WERI-Rb-1 (cell line): Measurements from ENCODE around the gene ACKR1.

Experiments used
- DNase-seq: peaks from one replicate; pipeline ENCODE4 v3.0.0-alpha.2; 2020
- H3K27ac ChIP-seq: fragments of 250-450 bp; sonication (Bioruptor Pico); 2 replicates; pipeline ENCODE4 v1.5.1; 2020; ENCODE audit warnings: mild to moderate bottlenecking, moderate library complexity
- H3K27me3 ChIP-seq: fragments of 250-450 bp; sonication (Bioruptor Pico); 2 replicates; pipeline ENCODE4 v1.5.1; 2021; ENCODE audit warnings: mild to moderate bottlenecking, low read depth, moderate library complexity; ENCODE audit not compliant: insufficient read depth, severe bottlenecking
- H3K36me3 ChIP-seq: fragments of 250-450 bp; sonication (Bioruptor Pico); 2 replicates; pipeline ENCODE4 v1.5.1; 2020; ENCODE audit warnings: mild to moderate bottlenecking, moderate library complexity
- H3K4me3 ChIP-seq: 2 replicates; pipeline ENCODE4 v1.5.1; 2011; ENCODE audit warnings: low read depth, mild to moderate bottlenecking, control low read depth, low read length
- H3K9me3 ChIP-seq: fragments of 250-450 bp; sonication (Bioruptor Pico); 2 replicates; pipeline ENCODE4 v1.5.1; 2021; ENCODE audit warnings: mild to moderate bottlenecking, moderate library complexity; ENCODE audit not compliant: severe bottlenecking
- CTCF ChIP-seq: IDR thresholded peaks from 2 replicates; pipeline ENCODE4 v1.5.1; 2011; ENCODE audit warnings: low read depth, mild to moderate bottlenecking, control low read depth, inconsistent platforms, low read length

The ACKR1 gene

GRCh38 chr1:159218649-159219636, 14.3 kb downstream of the ACKR1 start:
- peaks cover 95% of the 10 kb centered on the region for H3K27me3 ChIP-seq
- no peak for DNase-seq
- H3K9me3 ChIP-seq: no peaks in the 10 kb centered on the region
- no peak overlapping the region for H3K27ac ChIP-seq
- no peak for TF ChIP-seq CTCF
- no peak overlapping the region for H3K4me3 ChIP-seq
- H3K36me3 ChIP-seq: no peaks in the 10 kb centered on the region

- DNase-seq: no peak
- Histone ChIP-seq H3K27me3 (peaks cover 98% of the 10 kb centered on the region), H3K4me3 (no peak overlapping the region), H3K27ac (no peak overlapping the region), H3K36me3 (no peaks in the 10 kb centered on the region), H3K9me3 (no peaks in the 10 kb centered on the region)
- TF ChIP-seq CTCF: no peak
Measured at GRCh38 chr1:159222075-159222865, 17.6 kb downstream of the ACKR1 start.

- Histone ChIP-seq H3K9me3 (no peaks in the 10 kb centered on the region), H3K36me3 (no peaks in the 10 kb centered on the region), H3K27ac (no peak overlapping the region), H3K4me3 (no peak overlapping the region), H3K27me3 (peaks cover 100% of the 10 kb centered on the region)
- no peak for DNase-seq
- no peak for TF ChIP-seq CTCF
Measured at GRCh38 chr1:159223004-159223403, 18.3 kb downstream of the ACKR1 start.

- H3K4me3 ChIP-seq: no peak overlapping the region
- no peaks in the 10 kb centered on the region for H3K36me3 ChIP-seq
- H3K27ac ChIP-seq: no peak overlapping the region
- no peaks in the 10 kb centered on the region for H3K9me3 ChIP-seq
- no peak for TF ChIP-seq CTCF
- H3K27me3 ChIP-seq: peaks cover 99% of the 10 kb centered on the region
- no peak for DNase-seq
Measured at GRCh38 chr1:159228554-159228953, 23.9 kb downstream of the ACKR1 start.

DNA sequence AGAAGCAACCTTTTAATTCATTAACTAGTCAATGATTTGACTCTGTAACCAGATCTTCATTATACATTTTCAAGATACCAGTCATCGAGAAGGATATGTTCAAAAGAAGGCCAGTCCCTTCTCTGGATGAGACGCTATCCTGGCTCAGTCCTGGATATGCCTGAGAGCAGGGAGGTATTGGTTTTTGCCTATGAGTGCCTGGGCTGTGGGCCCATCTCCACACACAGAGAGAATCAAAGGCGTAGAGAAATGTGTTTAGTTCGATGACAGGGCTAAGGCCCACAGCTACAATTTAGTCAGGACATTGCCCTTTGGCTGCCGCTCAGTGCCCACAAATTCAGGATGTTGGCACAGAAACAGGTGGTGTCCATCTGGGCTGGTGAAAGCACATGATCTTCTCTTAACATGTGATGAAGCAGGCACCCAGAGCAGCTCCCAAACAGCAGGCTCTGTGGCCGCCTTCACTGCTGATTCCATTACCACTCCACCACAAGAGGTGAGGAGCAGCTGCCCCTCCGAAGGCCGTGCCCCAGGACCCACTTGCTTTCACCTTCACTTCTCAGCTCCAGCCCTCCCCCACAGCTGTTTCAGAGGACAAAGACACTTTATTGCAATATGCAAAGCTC, 24.7 kb downstream of the ACKR1 start:
- no peak overlapping the region for H3K4me3 ChIP-seq
- peaks cover 93% of the 10 kb centered on the region for H3K27me3 ChIP-seq
- DNase-seq: no peak
- H3K9me3 ChIP-seq: no peaks in the 10 kb centered on the region
- no peak for TF ChIP-seq CTCF
- no peaks in the 10 kb centered on the region for H3K36me3 ChIP-seq
- H3K27ac ChIP-seq: no peak overlapping the region
